Neural cell (in vitro differentiated cells): ENCODE data around the gene YBX1. TPM values are rescaled to one million over a fixed set of nuclear protein-coding genes. Genes with fewer than 3 reads are reported as not detected.

ENCODE experiments used
- H2AFZ ChIP-seq: fragments of 200-600, 300-800 bp; sonication (generic), shearing (Covaris generic); 2 replicates; pipeline ENCODE4 v1.6.0; 2014; ENCODE audit warnings: low read depth, mild to moderate bottlenecking, antibody characterized with exemption, low read length, moderate library complexity
- H3F3A ChIP-seq: fragments of 200-600 bp; shearing (Covaris generic); 2 replicates; pipeline ENCODE4 v1.6.1; 2016; ENCODE audit warnings: mild to moderate bottlenecking, moderate library complexity, mixed read lengths, antibody characterized with exemption, low read length; ENCODE audit not compliant: insufficient read depth, poor library complexity, severe bottlenecking
- H3K27ac ChIP-seq: fragments of 200-600, 300-800 bp; sonication (generic), shearing (Covaris generic); 2 replicates; pipeline ENCODE4 v1.5.1; 2014; ENCODE audit warnings: mild to moderate bottlenecking, low read length, moderate library complexity
- H3K27me3 ChIP-seq: fragments of 300-800, 200-600 bp; sonication (generic), shearing (Covaris generic); 2 replicates; pipeline ENCODE4 v1.6.0; 2014; ENCODE audit warnings: mild to moderate bottlenecking, low read depth, low read length, moderate library complexity; ENCODE audit not compliant: insufficient read depth
- H3K36me3 ChIP-seq: fragments of 300-800, 200-600 bp; sonication (generic), shearing (Covaris generic); 2 replicates; pipeline ENCODE4 v1.5.1; 2014; ENCODE audit warnings: mild to moderate bottlenecking, antibody characterized with exemption, low read length, moderate library complexity; ENCODE audit not compliant: insufficient read depth
- H3K4me2 ChIP-seq: fragments of 300-800, 200-600 bp; sonication (generic), shearing (Covaris generic); 2 replicates; pipeline ENCODE4 v1.6.0; 2014; ENCODE audit warnings: mild to moderate bottlenecking, low read length
- H3K4me3 ChIP-seq: fragments of 300-800, 200-600 bp; sonication (generic), shearing (Covaris generic); 2 replicates; pipeline ENCODE4 v1.5.1; 2014; ENCODE audit warnings: mild to moderate bottlenecking, low read length, moderate library complexity
- H3K79me2 ChIP-seq: fragments of 200-600 bp; shearing (Covaris generic); replicated peaks from 2 replicates; pipeline ENCODE4 v1.6.0; 2014; ENCODE audit warnings: mild to moderate bottlenecking, low read length, moderate library complexity; ENCODE audit not compliant: insufficient read depth
- H3K9ac ChIP-seq: fragments of 300-800, 200-600 bp; sonication (generic), shearing (Covaris generic); 2 replicates; pipeline ENCODE4 v1.6.1; 2016; ENCODE audit warnings: mild to moderate bottlenecking, low read length, mixed read lengths
- H3K9me2 ChIP-seq: fragments of 200-600 bp; shearing (Covaris generic); 2 replicates; pipeline ENCODE4 v1.6.1; 2016; ENCODE audit warnings: mild to moderate bottlenecking, low read length, mixed read lengths; ENCODE audit not compliant: insufficient read depth
- H3K9me3 ChIP-seq: fragments of 200-600, 300-800 bp; sonication (generic), shearing (Covaris generic); 2 replicates; pipeline ENCODE4 v1.6.1; 2016; ENCODE audit warnings: mild to moderate bottlenecking, mixed run types, low read length, moderate library complexity, mixed read lengths
- H4K20me1 ChIP-seq: fragments of 200-600 bp; shearing (Covaris generic); 2 replicates; pipeline ENCODE4 v1.6.1; 2016; ENCODE audit warnings: mild to moderate bottlenecking, mixed run types; ENCODE audit not compliant: insufficient read depth
- CTCF ChIP-seq: fragments of 450-650 bp; IDR thresholded peaks from 2 replicates; pipeline ENCODE4 v1.5.1; 2014; ENCODE audit warnings: antibody characterized with exemption, mild to moderate bottlenecking, moderate library complexity; ENCODE audit not compliant: poor library complexity, severe bottlenecking
- EP300 ChIP-seq: fragments of 450-650 bp; conservative IDR thresholded peaks from 2 replicates; pipeline ENCODE4 v1.6.1; 2014; ENCODE audit warnings: antibody characterized with exemption, mild to moderate bottlenecking, moderate library complexity; ENCODE audit not compliant: poor library complexity, severe bottlenecking
- EZH2 ChIP-seq: fragments of 200-600, 300-800 bp; shearing (Covaris generic), sonication (generic); IDR thresholded peaks from 2 replicates; pipeline ENCODE4 v1.6.1; 2014; ENCODE audit warnings: antibody characterized with exemption, low read length, borderline replicate concordance, mild to moderate bottlenecking; ENCODE audit not compliant: insufficient read depth, poor library complexity, severe bottlenecking
- MXI1 ChIP-seq: fragments of 450-650 bp; conservative IDR thresholded peaks from 2 replicates; pipeline ENCODE4 v1.6.1; 2014; ENCODE audit warnings: antibody characterized with exemption, mild to moderate bottlenecking; ENCODE audit not compliant: poor library complexity, severe bottlenecking
- POLR2AphosphoS5 ChIP-seq: IDR thresholded peaks from 2 replicates; pipeline ENCODE4 v1.6.1; 2012
- RAD21 ChIP-seq: fragments of 450-650 bp; conservative IDR thresholded peaks from 2 replicates; pipeline ENCODE4 v1.6.1; 2014; ENCODE audit warnings: antibody characterized with exemption, mild to moderate bottlenecking, moderate library complexity
- REST ChIP-seq: IDR thresholded peaks from 2 replicates; pipeline ENCODE4 v1.6.1; 2012; ENCODE audit warnings: borderline replicate concordance
- SMC3 ChIP-seq: fragments of 450-650 bp; conservative IDR thresholded peaks from 2 replicates; pipeline ENCODE4 v1.6.1; 2014; ENCODE audit warnings: antibody characterized with exemption, mild to moderate bottlenecking, moderate library complexity; ENCODE audit not compliant: poor library complexity
- TAF1 ChIP-seq: IDR thresholded peaks from 2 replicates; pipeline ENCODE4 v1.6.1; 2012; ENCODE audit warnings: low read depth
- polyA plus RNA-seq: library from polyadenylated mRNA; depleted of rRNA; stranded (reverse); fragments of >200 nt; gene quantifications from 2 replicates; pipeline ENCODE4 v1.2.3, GENCODE V29; 2014

The YBX1 gene
- polyA plus RNA-seq, 1 donor from 2014 or later: 706 TPM

- no peaks in the 10 kb centered on the region for H4K20me1 ChIP-seq
- H3K4me3 ChIP-seq: no peak overlapping the region
These were observed 52.8 kb downstream of the YBX1 start for GRCh38 chr1:42735056-42735455.

GRCh38 chr1:42735477-42736105, 53.4 kb downstream of the YBX1 start:
- no peak overlapping the region for H3K9ac ChIP-seq
- H2AFZ ChIP-seq: no peak overlapping the region
- H3K9me2 ChIP-seq: no peaks in the 10 kb centered on the region
- H3F3A ChIP-seq: no peaks in the 10 kb centered on the region
- H3K27me3 ChIP-seq: no peaks in the 10 kb centered on the region
- H3K36me3 ChIP-seq: no peaks in the 10 kb centered on the region
- H3K4me3 ChIP-seq: no peak overlapping the region
- no peak overlapping the region for H3K4me2 ChIP-seq
- H3K27ac ChIP-seq: no peak overlapping the region
- H3K79me2 ChIP-seq: no peaks in the 10 kb centered on the region
- H3K9me3 ChIP-seq: no peaks in the 10 kb centered on the region
- no peaks in the 10 kb centered on the region for H4K20me1 ChIP-seq
- TF ChIP-seq CTCF (no peak), RAD21 (no peak), TAF1 (no peak), REST (no peak), MXI1 (no peak), POLR2AphosphoS5 (no peak)

More at GRCh38 chr1:42735056-42735455, 52.8 kb downstream of the YBX1 start:
- no peak overlapping the region for H3K9ac ChIP-seq
- no peaks in the 10 kb centered on the region for H3K36me3 ChIP-seq
- H2AFZ ChIP-seq: no peak overlapping the region
- H3K79me2 ChIP-seq: no peaks in the 10 kb centered on the region
- H3K4me2 ChIP-seq: no peak overlapping the region
- H3K9me2 ChIP-seq: no peaks in the 10 kb centered on the region
- no peak overlapping the region for H3K27ac ChIP-seq
- H3F3A ChIP-seq: no peaks in the 10 kb centered on the region
- no peaks in the 10 kb centered on the region for H3K27me3 ChIP-seq
- no peaks in the 10 kb centered on the region for H3K9me3 ChIP-seq
- TF ChIP-seq RAD21 (no peak), TAF1 (no peak), SMC3 (no peak), EZH2 (no peak), CTCF (no peak), MXI1 (no peak), REST (no peak), POLR2AphosphoS5 (no peak), EP300 (no peak)
